GM18511 (cell line): Measurements from ENCODE around the gene TP53I13.

Source experiments
- ATAC-seq: cut with Tn5 transposase; IDR thresholded peaks from one replicate; pipeline ENCODE4 v1.9.1; 2021; ENCODE audit warnings: mild to moderate bottlenecking, moderate library complexity; ENCODE audit not compliant: unreplicated experiment

Gene TP53I13

DNA sequence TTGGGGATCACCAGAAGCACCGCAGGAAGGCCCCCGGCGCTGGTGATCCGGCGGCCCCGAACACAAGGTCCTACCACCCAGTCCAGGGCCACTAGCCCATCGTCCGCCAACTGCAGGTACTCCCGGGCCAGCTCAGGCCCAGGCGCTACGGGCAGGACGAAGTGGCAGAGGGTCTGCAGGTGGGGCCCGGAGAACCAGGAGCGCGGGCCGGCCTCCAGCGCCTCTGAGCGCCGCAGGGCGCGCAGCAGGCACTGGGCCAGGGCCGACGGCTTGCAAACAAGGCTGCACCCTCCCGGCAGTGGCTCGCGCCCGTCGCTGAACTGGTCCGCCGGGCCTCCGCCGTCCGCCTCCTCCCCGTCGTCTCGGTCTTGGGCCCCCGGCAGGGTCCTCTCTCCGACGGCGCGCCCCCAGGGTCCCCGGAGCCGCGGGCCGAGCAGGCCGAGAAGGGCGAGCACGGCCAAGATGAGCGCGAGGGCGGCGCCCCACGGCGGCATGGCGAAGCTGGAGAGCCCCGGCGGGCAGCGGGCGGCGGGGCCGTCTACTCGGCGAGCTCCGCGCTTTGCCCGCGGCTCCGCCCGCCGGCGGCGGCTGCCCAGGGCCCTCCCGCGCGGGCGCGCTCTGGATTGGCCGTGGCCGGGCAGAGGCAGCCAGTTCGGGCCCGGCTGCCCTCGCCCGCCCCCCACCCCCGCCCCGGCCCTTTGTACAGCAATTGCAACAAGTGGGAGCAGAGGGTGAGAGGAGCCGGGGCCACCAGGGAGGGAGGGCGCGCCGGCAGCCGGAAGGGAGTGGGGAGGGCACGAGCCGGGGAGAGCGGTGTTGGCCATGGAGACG lies 1.8 kb upstream of the TP53I13 start, which contains the start of gene ABHD15:
Gene ABHD15, minus strand, starts transcription at position 565 of the 831 bp plus-strand sequence. Its CDS starts 71 bp downstream, at position 494.
- ATAC-seq: peak; percentile 33

DNA sequence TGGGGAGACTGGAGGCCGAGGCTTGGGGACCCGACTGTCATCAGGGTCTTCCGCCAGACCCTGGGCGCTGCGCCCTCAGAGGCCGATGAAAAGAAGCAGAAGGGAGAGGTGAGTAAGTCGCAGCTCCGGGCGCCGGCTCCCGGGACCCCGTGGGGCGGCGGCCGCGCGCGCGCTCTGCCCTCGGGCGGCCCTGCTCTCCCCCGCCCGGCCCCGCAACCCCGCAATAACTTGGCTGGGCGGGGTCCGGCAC lies 1.3 kb upstream of the TP53I13 start:
- ATAC-seq: peak; percentile 14

DNA sequence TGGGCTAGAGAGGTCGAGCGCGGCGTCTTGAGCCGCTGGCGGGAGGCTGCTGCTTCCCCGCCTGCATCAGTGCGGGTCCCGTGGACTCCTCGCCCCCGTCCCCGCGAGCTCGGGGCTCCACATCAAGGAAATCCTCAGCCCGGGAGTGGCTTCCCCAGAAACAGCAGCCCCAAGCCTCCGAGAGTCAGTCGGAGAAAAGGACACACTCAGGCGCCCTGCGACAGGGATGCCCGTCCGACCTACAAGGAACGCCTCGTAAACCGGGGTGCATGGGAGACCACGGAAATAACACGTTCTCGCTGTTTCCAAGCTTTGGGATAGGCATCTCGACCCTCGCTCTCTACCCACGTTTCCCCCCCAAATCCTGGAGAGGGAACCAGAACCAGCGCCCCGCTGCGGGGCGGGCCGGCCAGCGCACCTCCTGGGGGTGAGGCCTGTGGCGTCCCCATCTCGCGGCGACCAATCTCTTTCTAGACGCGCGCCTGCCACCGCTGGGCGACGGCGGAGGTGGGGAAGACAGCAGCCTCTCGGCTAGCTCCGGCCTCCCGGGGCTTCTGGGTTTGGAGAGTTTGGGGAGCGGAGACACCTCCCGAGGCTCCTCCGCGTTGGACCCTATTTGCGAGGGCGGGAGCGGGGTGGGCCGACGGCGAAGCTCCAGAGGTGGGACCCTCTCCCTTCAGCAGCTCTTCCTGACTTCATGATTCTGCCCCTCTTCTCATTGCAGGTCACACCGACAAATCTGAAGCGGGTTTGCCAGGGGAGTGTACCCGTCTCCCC lies 759 bp upstream of the TP53I13 start:
- peak; percentile 52 for ATAC-seq

- ATAC-seq: no peak
These were observed 897 bp downstream of the TP53I13 start for GRCh38 chr17:29569245-29569950.

DNA sequence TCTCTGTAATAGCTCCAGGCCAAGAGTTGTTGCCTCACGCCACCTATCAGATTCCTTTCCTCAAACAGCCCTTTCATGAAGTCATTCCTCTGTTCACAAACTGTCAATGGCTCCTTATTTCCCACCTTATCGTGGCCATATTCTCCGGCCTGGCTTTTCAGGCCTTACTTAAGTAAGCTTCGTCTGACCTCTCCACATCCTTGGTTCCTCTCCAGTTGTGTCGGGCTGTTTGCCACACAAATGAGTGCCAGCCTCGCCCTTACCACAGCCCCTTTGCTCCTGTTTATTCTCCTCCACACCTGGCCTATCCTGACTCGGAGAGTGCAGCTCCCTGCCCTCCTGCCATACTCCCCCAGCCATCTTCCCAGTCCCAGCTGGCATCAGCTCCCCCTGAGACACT lies 2.0 kb downstream of the TP53I13 start:
- no peak for ATAC-seq

DNA sequence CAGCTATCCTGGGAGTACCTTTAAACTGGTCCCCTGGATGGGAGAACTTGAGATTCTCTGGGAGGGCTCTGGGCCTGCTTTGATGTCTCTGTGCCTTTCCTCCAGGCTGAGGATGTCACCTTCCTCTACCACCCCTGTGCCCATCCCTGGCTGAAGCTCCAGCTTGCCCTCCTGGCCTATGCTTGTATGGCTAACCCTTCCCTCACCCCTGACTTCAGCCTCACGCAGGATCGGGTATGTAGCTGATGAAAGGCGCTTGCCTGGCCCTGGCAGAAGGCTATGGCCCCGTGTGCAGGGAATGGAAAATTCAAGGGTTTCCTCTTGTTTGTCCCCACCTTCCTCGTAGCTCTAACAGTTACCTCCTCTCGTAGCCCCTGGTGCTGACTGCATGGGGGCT lies 3.0 kb downstream of the TP53I13 start:
- ATAC-seq: no peak

GRCh38 chr17:29571883-29572681 lies 3.6 kb downstream of the TP53I13 start:
- no peak for ATAC-seq

DNA sequence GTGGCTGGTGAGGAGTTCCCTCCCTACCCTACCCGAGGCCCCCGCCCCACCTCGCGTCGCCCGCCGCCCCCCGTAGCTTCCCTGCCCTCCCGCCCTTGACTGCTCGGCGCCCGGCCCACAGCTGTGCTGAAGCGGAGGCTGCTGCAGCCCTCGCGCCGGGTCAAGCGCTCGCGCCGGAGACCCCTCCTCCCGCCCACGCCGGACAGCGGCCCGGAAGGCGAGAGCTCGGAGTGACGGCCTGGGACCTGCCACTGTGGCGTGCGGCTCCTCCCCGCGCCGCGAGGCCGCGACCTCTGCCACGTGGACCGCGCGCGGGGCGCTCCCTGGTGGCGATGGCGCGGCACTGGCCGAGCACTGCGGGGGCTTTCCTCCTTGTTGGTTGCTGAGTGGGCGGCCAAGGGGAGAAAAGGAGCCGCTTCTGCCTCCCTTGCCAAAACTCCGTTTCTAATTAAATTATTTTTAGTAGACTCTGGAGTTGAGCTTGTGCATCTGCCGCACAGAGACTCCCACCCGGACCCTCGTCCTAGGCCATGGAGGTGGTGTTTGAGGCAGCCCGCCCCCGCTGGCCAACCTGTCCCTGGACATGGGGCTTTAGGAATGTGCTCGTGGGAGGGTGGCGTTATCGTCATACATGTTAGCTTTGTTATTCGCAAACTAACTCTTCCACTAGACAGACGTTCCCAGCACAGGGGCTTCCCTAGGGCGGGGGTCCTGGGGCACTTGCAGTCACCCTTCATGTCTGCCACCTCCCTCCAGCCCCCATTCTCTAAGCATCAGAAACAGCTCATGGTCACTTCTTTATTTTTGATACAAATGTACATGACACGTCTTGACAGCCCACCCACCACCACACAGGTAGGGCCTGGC lies 4.4 kb downstream of the TP53I13 start:
- no peak for ATAC-seq

GRCh38 chr17:29573558-29573869 lies 5.0 kb downstream of the TP53I13 start:
- ATAC-seq: no peak

GRCh38 chr17:29573871-29574731 lies 5.6 kb downstream of the TP53I13 start:
- no peak for ATAC-seq

GRCh38 chr17:29574732-29575510 lies 6.4 kb downstream of the TP53I13 start:
- no peak for ATAC-seq

GRCh38 chr17:29575511-29576213 lies 7.2 kb downstream of the TP53I13 start:
- ATAC-seq: no peak

- ATAC-seq: no peak
These were observed 7.9 kb downstream of the TP53I13 start for GRCh38 chr17:29576214-29577000.

GRCh38 chr17:29577001-29577370 lies 8.5 kb downstream of the TP53I13 start:
- ATAC-seq: no peak

- no peak for ATAC-seq
These were observed 9.1 kb downstream of the TP53I13 start for GRCh38 chr17:29577385-29578211.
